RPMI7951 (cell line): Measurements from ENCODE around the gene NUCKS1. TPM values are rescaled to one million over a fixed set of nuclear protein-coding genes. Genes with fewer than 3 reads are reported as not detected.
A peak's percentile ranks its signal among the peaks of the same experiment; 100 is the strongest.

Experiments used
- DNase-seq: peaks from one replicate; pipeline ENCODE4 v3.0.0-alpha.2; 2012; ENCODE audit warnings: low read depth
- total RNA-seq: library from RNA; depleted of rRNA; stranded (reverse); fragments of >200 nt; shearing (Covaris generic); gene quantifications from 2 replicates; pipeline ENCODE4 v1.2.3, GENCODE V29; 2014; rRNA removed

NUCKS1 gene, protein sequence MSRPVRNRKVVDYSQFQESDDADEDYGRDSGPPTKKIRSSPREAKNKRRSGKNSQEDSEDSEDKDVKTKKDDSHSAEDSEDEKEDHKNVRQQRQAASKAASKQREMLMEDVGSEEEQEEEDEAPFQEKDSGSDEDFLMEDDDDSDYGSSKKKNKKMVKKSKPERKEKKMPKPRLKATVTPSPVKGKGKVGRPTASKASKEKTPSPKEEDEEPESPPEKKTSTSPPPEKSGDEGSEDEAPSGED
- 154 and 176 TPM in 2 replicates for total RNA-seq

GRCh38 chr1:205750138-205751035, at the start of gene NUCKS1:
NUCKS1 (minus strand) TSS chr1:205750182; CDS start chr1:205749973, 209 bp downstream.
- peak; percentile 99 for DNase-seq

GRCh38 chr1:205798577-205798976, 48.6 kb upstream of the NUCKS1 start:
- DNase-seq: no peak

- DNase-seq: no peak
These were observed 47.2 kb upstream of the NUCKS1 start for GRCh38 chr1:205797168-205797567.

DNA sequence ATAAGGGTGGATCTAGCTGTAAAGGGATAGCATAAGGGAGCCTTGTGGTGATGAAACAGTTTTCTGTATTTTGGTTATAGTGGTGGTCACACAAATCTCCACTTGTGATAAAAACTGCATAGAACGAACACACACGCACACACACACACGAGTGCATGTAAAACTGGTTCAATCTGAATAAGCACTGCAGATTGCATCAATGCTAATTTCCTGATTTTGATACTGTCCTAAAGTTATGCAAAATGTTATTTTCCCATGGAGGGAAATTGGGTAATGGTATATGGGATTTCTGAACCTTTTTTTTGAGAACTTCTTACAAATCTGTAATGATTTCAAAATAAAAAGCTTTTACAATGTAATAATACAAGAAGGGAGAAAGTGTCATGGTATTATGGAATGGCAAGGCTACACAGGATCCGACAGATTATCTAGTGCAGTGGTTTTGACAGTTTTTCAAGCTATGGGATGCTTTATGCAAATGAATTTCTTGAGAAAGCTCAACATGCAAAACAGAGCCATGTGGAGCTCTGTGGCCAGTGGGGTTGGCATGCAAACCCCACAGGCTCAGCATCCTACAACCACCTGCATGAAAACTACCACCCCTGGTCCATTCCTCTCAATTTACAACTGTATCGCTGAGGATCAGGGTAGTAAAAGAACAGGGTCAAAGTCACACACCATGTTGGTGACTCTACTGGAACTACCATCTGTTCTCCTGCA, 44.2 kb upstream of the NUCKS1 start:
- DNase-seq: no peak

GRCh38 chr1:205792961-205793673, 43.1 kb upstream of the NUCKS1 start:
- no peak for DNase-seq

DNA sequence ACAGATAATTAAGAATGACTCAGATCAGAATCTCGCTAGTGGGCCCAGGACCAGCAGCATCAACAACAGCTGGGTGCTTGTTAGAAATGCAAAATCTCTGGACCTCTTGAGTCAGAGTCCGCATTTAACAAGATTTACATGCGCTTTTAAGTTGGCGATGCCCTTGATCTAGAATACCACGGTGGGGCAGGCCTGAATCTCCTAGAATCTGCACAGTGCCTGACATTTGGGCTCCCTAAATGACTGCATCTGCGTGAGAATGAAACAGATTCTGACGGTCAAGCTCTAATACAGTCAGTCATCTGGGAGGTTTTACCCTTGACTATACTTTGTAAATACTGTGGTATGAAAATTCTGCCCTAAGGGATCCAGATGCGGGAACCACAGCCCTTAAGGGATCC, 42.5 kb upstream of the NUCKS1 start:
- no peak for DNase-seq

DNA sequence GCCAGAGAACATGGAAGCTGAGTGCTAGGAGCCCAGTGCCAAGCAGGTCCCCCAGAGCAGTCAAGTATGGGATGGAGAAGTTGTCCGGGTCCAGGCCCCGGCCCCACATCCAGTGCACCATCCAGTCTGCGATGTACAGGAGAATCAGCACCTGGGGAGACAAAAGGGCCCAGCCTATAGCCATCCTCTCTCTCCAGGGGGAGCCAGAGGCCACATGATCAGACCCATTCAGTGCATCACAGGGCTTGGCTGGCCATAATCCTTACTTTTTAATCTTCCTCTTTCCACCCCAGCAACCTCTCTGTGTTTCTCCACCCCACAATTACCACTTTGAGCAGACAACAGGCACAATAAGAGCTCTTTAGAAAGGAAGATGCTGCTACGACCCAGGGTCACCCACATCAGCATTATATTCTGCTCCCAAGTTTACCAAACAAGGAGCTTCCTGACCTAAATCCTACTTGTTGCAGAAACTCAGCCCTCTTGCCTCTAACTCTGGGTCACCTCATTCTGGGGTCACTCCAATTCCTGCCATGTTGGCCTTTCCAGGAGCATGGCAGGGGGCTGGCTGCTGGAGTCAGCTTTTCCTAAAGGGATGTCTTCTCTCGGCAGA, 41.7 kb upstream of the NUCKS1 start:
- DNase-seq: peak; percentile 40

DNA sequence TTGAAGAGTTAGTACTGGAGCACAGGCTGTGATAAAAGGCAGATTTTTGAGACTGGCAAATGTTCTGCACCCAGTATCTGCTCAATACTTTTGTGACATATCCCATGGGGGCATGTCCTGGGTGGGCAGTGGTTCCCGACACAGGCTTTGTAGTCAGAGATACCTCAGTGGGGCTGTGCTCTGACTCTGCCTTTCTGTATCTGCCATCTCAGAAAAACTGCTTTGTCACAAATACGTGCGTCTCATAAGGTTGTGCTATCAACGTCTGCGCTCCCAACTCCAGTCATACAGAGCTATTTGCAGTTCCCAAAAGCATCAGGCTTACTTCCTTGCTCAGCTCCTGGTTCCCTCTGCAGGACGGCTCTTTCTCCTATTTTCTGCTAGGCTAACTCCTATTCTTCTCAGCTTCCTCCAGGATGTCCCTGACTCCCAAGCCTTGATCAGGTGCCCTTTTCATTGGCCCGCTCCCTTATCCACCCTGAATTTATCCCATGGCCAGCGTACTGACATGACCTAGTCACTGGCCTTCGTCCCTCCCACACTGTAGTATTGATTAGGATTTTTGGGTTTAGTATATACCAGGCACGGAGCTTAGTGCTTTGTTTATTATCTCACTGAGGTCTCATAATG, 37.4 kb upstream of the NUCKS1 start:
- no peak for DNase-seq

- DNase-seq: no peak
These were observed 36.6 kb upstream of the NUCKS1 start for GRCh38 chr1:205786601-205787000.

DNA sequence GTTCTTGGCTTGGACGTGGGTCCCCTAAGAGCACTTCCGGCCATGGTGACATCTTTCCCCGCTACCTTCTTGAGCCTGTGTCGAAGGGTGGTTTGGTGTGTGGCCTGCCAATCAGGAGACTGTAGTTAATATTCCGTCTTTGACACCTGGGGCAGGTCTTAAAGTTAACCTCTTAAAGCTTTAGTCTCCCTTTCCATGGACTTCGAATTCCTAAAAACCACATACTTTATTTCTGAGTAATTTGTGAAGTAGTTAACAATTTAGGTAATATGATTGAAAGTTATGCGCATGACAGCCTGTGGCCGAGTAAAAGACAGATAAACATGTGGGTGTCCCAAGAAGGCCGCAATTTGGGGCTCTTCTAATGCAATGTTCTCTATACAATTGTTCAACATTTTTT, 35.5 kb upstream of the NUCKS1 start:
- DNase-seq: no peak

GRCh38 chr1:205783904-205784303, 33.9 kb upstream of the NUCKS1 start:
- peak; percentile 72 for DNase-seq

DNA sequence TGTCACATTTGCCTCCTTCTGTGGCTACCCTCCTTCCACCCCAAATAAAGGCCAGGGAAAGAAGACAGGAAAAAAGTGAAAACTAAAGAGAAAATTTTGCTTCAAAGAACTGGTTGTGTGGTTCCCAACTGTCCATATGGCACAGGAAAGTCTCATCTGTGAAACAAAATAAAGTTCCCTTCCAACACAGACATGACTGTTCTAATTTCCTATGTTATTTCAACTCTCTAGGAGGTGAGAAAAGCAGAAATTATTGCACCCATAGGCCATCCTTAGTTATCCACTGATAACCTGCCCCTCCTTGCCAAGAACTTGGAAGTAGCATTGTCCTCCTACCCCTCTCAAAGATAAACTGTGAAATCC, 33.4 kb upstream of the NUCKS1 start:
- no peak for DNase-seq

- no peak for DNase-seq
These were observed 32.8 kb upstream of the NUCKS1 start for GRCh38 chr1:205782627-205783432.

DNA sequence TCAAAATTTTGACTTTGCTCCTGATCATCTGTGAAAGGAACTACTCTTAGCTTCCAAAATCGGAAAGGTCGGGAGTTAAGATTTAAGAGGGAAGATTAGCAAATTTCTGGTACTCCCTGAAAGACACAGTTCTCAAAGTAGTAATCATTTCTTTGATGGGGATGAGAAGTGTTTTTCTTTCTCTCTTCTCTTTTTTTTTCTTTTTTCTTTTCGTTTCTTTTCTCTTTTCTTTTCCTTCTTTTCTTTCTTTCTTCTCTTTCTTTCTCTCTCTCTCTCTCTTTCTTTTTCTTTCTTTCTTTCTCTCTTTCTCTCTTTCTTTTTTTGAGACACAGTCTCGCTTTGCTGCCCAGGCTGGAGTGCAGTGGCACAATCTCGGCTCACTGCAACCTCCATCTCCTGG, 30.4 kb upstream of the NUCKS1 start:
- no peak for DNase-seq

DNA sequence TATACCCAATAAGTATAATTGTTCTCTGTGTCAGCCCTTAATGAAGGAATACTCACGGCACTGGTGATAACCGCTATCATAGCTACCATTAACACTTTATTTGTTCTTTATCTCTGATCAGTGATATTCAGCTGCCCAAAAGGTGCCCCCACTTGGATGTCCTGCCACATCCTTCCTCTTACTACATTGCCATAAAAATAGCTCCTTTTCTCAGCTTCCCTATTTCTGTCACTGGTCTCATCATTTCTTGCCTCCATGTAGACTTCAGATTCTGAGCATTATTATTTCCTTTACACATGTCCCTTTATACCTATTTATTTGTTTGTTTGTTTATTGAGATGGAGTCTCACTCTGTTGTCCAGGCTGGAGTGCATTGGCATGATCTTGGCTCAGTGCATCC, 28.0 kb upstream of the NUCKS1 start:
- DNase-seq: no peak

DNA sequence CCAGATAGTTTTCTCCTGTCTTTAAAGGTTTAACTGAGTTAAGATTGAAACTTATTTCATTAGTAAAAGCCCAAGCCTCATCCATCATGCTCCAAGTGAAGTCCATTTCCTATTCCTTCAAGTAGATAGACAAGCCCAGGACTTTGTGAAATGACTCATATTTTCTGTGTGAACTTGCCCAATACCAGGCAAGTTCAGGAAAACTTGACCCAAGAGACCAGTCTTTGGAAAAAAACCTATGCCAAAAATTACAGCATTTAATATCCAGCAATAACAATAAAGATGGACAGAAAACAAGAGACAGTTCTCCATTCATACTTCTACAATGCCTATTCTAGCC, 25.7 kb upstream of the NUCKS1 start:
- peak; percentile 35 for DNase-seq

GRCh38 chr1:205775015-205775716, 25.2 kb upstream of the NUCKS1 start, which contains the start of gene RAB29:
RAB29 (minus strand) TSS chr1:205775482; CDS start chr1:205774956, 526 bp downstream.
- DNase-seq: peak; percentile 73

DNA sequence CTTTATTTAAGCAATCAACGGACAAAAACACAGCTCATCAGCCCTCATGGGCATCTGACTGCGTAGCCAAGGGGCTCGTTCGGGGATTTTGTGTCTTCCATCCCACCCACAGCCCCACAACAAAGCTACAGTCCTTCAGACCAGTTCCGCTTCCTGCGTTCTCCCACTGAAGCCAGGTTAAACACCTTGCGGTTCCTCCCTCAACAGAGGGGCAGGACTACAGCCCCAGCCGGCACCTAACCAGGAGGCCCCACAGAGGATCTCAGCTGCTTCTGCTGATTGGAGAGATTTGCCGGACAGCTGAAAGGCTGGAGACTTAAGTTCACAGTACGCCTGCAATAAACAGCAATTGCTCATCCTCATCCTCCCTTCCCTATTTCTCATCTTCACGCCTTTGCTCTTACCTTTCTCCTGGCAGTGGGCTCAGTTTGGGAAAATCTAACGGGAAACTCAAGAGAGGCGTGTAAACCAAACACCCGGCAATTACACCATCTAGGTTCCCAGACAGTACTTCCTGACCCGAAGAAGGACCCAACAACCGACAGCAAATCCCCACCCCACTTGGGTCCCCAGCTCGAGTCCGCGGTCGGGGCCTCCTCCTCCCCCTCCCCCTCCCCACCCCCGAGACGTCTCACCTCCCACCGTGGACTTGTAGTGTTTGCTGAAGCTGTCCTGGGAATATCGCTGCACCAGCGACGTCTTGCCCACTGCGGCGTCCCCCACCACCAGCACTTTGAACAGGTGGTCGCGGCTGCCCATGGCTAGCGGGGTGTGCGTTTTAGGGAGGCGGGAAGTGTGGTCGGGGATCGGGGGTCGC, 24.4 kb upstream of the NUCKS1 start:
- no peak for DNase-seq
